ENCODE measurements around the gene SP140L.

SP140L gene

GRCh38 chr2:230322561-230323384 lies 4.2 kb upstream of the SP140L start:
- no peak for DNase-seq (ENCODE audit: low read depth)
- no peak overlapping the region for H3K4me3 ChIP-seq (ENCODE audit: low read depth, low read length)
- TF ChIP-seq POLR2A (IDR thresholded peaks at IDR 0.05; ENCODE audit: extremely low read depth, insufficient read length) (no peak), MYC (IDR thresholded peaks at IDR 0.05; ENCODE audit: low read depth, low read length) (no peak), CTCF (IDR thresholded peaks at IDR 0.05; ENCODE audit: low read depth, low read length) (no peak), MAX (IDR thresholded peaks at IDR 0.05; ENCODE audit: low read depth, low read length) (no peak)

GRCh38 chr2:230323385-230324106 lies 3.4 kb upstream of the SP140L start:
- no peak overlapping the region for H3K4me3 ChIP-seq (ENCODE audit: low read depth, low read length)
- peak; percentile 19 for DNase-seq (ENCODE audit: low read depth)
- TF ChIP-seq POLR2A (IDR thresholded peaks at IDR 0.05; ENCODE audit: extremely low read depth, insufficient read length) (no peak), CTCF (IDR thresholded peaks at IDR 0.05; ENCODE audit: low read depth, low read length) (peak; percentile 48)

GRCh38 chr2:230324503-230324902 lies 2.5 kb upstream of the SP140L start:
- no peak for DNase-seq (ENCODE audit: low read depth)
- no peak for TF ChIP-seq MAX (IDR thresholded peaks at IDR 0.05; ENCODE audit: low read depth, low read length)
- TF ChIP-seq MYC (IDR thresholded peaks at IDR 0.05; ENCODE audit: low read depth, low read length) = no peak
- TF ChIP-seq POLR2A (IDR thresholded peaks at IDR 0.05; ENCODE audit: extremely low read depth, insufficient read length) = no peak
- TF ChIP-seq CTCF (IDR thresholded peaks at IDR 0.05; ENCODE audit: low read depth, low read length) = no peak
- no peak overlapping the region for H3K4me3 ChIP-seq (ENCODE audit: low read depth, low read length)

- TF ChIP-seq MYC (IDR thresholded peaks at IDR 0.05; ENCODE audit: low read depth, low read length) (no peak), POLR2A (IDR thresholded peaks at IDR 0.05; ENCODE audit: extremely low read depth, insufficient read length) (no peak), CTCF (IDR thresholded peaks at IDR 0.05; ENCODE audit: low read depth, low read length) (no peak), MAX (IDR thresholded peaks at IDR 0.05; ENCODE audit: low read depth, low read length) (no peak)
- no peak for DNase-seq (ENCODE audit: low read depth)
- H3K4me3 ChIP-seq (ENCODE audit: low read depth, low read length) = no peak overlapping the region
Measured at GRCh38 chr2:230325316-230326243, 1.4 kb upstream of the SP140L start.

- H3K4me3 ChIP-seq (ENCODE audit: low read depth, low read length) = peak overlapping the region; percentile 80
- TF ChIP-seq MAX (IDR thresholded peaks at IDR 0.05; ENCODE audit: low read depth, low read length) = no peak
- TF ChIP-seq CTCF (IDR thresholded peaks at IDR 0.05; ENCODE audit: low read depth, low read length) = no peak
- TF ChIP-seq POLR2A (IDR thresholded peaks at IDR 0.05; ENCODE audit: extremely low read depth, insufficient read length) = no peak
- TF ChIP-seq MYC (IDR thresholded peaks at IDR 0.05; ENCODE audit: low read depth, low read length) = no peak
- peak; percentile 53 for DNase-seq (ENCODE audit: low read depth)
Measured at GRCh38 chr2:230327418-230328154, 593 bp downstream of the SP140L start.
